NCI-H510A treated with DMSO at 0.1 percent for 48 hours (cell line): ENCODE results near the gene ATG4B.

ENCODE experiments used
- DNase-seq: peaks from one replicate; lab custom pipeline; 2025; lab: John Stamatoyannopoulos, UW

ATG4B gene

GRCh38 chr2:241613017-241613780 is 24.3 kb upstream of the ATG4B start:
- no peak for DNase-seq

DNA sequence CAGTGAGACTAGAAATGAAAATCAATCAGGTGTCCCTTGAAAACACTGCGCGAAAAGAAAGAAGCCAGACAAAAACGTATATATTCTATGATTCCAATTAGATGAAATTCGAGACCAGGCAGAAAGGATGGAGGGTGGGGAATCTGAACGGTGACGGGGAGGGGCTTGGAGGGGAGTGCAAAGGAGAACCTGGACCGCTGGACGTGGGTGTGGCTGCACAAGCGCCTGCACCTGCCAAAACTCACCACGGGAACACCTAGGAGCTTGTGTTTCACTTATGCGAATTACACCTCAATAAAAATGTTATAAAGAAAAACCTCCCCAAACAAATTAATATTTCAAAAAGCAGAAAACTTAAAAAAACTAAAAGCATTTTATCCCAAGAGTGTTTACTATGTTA is 22.5 kb upstream of the ATG4B start:
- peak; percentile 76 for DNase-seq

DNA sequence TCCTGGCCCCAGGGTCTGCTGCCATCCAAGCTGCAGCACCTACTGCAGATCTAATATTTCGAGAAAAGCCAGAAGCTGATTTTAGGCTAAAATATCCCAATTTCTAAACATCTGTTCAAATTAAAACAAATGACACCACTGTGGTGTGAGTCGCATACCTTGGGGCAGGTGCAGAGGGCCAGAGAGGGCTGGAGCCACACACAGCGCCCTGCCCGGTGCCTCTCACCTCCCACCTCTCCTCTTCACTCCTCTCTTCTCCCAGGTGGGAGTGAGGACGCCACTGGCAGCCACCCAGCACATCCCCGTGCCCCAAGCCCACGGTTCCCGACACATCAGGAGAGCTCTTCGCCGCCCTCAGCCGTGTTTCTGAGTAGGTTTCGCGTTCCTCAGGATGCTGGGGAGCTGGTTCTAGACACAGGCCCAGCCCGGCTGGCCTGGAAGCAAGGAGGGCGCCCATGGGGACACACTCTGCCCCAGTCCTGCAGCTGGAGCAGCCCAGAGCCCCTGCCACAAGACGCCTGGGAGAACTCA is 21.9 kb upstream of the ATG4B start:
- DNase-seq = no peak

GRCh38 chr2:241616168-241617125 is 21.0 kb upstream of the ATG4B start:
- peak; percentile 39 for DNase-seq

DNA sequence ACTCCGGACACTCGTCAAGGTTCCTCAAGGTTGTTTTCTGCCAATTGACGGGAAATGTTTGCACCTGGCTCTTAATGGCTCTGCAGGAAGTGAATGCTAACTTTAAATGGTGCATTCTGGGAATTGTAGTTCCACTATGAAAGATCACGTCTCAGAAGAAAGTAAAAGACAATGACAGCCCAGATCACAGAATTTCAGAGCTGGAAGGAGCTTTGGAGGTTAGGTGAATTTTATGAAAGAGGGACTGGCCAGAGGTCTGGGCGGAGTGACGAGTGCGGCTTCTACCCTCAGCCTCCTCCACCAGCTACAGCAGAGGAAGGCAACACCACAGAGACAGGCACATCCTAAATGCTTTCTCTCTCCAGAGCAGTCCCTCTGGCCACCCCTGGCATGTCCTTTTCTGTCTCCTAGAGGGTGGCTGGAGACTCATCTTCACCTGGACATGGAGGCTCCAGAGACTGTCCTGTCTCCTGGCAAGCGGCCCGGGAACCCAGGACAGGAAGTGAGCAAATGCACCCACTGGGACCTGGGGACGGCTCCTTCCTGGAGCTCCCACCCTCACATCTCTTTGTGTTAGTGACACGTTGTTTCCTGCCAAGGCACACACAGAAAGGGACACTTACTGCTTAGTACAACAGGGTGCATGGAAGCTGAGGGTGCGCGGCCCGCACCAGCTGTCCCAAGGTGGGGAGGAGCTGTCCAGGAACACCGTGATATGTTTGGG is 19.9 kb upstream of the ATG4B start:
- DNase-seq = peak; percentile 56

GRCh38 chr2:241618296-241618805 is 19.1 kb upstream of the ATG4B start:
- DNase-seq = no peak

DNA sequence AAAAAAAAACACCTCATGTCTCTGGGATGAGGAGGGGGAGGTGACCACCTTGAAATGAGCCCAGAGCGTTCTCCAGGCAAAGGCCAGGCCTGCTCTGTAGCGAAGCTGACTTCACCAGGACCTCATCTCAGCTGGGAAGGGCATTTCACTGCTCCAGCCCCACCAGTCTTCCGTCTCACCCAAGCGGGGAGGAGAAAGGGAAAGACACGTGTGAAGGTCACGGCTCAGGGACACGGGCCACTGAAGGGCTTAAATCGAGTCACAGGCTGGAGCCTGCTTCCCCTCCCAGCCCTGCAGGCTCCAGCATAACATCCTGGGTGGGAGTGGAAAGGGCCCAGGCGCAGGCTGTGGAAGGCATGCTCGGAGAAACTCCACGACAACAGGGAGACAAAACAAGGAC is 18.7 kb upstream of the ATG4B start:
- no peak for DNase-seq

DNA sequence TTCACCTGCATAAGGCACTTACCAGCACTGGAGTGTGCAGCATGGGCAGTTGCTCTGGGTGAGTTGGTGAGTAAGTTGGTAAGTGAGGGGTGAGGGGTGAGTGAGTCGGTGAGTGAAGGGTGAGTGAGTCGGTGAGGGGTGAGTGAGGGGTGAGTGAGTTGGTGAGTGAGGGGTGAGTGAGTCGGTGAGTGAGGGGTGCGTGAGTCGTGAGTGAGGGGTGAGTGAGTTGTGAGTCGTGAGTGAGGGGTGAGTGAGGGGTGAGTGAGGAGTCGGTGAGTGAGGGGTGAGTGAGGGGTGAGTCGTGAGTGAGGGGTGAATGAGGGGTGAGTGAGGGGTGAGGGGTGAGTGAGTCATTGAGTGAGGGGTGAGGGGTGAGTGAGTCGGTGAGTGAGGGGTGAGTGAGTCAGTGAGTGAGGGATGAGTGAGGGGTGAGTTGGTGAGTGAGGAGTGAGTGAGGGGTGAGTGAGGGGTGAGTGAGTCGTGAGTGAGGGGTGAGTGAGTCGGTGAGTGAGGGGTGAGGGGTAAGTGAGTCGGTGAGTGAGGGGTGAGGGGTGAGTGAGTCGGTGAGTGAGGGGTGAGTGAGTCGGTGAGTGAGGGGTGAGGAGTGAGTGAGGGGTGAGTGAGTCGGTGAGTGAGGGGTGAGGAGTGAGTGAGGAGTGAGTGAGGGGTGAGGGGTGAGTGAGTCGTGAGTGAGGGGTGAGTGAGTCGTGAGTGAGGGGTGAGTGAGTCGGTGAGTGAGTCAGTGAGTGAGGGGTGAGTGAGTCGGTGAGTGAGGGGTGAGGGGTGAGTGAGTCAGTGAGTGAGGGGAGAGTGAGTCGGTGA is 17.7 kb upstream of the ATG4B start:
- no peak for DNase-seq

DNA sequence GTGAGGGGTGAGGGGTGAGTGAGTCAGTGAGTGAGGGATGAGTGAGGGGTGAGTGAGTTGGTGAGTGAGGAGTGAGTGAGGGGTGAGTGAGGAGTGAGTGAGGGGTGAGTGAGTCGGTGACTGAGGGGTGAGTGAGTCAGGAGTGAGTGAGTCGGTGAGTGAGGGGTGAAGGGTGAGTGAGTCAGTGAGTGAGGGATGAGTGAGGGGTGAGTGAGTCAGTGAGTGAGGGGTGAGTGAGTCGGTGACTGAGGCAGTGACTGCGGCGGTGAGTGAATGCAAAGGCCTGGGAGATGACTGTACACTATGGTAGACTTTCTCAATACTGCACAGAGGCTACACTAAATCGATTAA is 17.1 kb upstream of the ATG4B start:
- no peak for DNase-seq

DNA sequence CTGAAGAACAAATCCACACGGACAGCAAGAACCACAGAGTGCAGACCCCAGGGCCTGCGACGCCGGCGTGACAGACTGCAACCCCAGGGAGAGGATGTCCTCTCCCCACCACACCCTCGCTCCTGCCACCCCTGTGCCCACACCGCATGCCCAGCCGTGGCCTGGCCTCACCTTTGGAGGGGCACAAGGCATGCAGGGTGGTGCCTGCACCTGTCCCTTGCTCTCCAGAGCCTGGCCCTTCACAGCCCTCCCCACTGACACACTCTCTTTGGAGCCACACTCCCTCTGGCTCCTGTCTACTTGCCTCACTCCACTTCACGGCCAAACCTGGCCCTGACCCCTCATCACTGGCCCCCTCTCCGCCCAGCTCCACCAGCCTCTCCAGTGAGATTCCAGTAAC is 9.8 kb upstream of the ATG4B start:
- DNase-seq = no peak

GRCh38 chr2:241629762-241630435 is 7.6 kb upstream of the ATG4B start:
- no peak for DNase-seq

- peak; percentile 91 for DNase-seq
Observed at GRCh38 chr2:241632478-241633325, 4.8 kb upstream of the ATG4B start.

DNA sequence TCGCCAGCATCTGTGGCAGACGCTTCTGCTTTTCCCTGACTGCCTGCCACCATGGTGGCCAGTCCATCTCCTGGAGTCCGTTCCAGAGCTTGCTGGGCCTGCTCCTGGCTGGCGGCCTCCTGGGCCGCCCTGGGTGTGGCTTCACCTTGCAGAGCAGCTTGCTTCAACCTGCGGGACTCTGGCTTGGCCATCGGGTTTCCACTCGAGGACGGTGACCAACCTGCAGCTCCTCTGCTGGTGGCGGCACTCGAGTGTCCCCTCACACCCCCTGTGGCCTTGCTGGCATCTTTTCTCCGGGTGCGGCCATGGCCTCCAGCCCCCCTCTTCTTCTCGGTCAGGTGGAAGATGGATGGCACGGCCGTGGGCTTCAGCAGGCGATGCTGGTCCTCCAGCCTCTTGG is 3.9 kb upstream of the ATG4B start:
- DNase-seq = no peak

DNA sequence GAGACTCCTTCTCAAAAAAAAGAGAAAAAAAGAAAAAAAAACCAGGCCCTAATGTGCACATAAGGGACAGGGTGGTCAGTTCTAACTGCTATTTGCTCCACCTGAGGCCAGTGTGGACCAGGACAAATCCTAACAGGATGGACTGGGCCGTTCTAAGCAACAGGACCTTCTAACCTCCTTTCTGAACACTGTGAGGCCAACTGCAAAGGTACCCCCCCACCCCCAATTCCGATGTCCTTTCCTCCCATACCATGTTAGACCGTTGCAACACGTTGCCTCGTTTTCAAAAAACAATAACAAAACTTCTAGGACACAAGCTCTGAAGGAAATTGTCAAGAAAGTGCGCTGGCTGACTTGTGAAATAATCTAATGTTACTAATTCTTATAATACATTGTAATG is 1.7 kb upstream of the ATG4B start:
- no peak for DNase-seq

DNA sequence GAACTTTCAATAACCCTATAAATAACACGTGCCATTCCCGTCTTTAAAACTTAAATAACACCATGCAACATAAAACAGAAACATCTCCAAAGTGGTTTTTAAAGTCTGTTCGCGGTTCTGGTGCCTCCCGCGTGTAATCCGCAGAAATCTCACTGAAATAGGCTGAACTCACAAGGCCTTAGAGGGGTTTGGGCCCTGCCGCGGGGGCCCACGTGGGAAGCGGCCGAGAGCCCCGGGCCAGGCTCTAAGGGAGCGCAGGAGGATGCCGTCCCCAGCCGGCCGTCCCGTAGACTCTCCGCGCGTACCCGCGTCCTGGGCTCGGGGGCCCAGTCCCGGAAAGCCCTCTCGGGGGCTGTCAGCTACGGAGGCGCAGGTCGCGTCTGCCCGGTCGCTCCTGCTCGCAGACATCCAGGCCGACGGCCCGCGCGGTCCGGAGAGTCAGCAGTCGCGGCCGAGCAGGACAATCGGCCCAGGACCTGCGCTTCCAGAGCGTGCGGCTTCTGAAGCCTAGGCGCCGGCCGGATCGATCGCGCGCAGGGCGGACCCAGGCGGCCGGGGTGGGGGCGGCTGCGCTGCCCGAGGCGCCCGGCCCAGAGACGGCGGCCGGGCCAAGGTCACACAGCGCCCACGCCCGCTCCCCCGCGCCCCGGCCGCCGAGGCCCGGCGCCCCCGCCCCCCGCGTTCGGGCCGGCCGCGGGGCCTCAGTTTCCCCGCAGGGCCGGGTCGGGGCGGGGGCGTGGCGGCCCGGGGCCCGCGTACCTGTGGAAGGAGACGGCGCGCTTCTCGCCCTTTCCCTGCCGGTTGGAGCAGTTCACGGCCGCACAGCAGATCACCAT is 1.1 kb upstream of the ATG4B start:
- no peak for DNase-seq

GRCh38 chr2:241637795-241638660 is 535 bp downstream of the ATG4B start:
- no peak for DNase-seq

GRCh38 chr2:241638940-241639339 is 1.4 kb downstream of the ATG4B start:
- DNase-seq = no peak

DNA sequence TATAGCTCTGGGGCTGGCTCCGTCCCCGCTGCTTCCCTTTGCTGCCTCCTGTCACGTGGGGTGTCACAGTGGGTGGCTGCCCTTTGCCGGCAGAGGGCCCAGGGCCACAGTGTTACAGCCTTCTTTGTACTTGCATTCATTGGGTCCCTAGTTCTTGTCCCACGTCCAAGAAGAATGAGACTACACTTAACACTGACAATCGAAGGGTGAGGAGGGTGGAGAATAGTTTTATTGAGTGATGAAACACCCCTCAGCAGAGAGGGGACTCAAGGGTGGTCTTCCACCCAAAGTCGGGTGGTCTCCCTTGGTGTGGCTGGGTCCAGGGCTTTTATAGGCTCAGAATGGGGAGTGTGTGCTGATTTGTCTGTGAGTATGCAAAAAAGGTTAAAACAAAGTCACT is 1.9 kb downstream of the ATG4B start:
- no peak for DNase-seq
